NOMO-1 treated with dmso at 0.1 percent for 144 hours (cell line): ENCODE measurements around the gene CAMK1D.
"Not testable (repeated sequence)": the region's sequence is repeated elsewhere in the genome, so short reads cannot be mapped to it uniquely, and the experiment has no call there.

Experiments used
- DNase-seq: peaks from one replicate; lab custom pipeline; 2025; ENCODE audit not compliant: unreplicated experiment; lab: John Stamatoyannopoulos, UW

CAMK1D gene

GRCh38 chr10:12710594-12711349 lies 361.4 kb downstream of the CAMK1D start:
- peak; percentile 65 for DNase-seq

GRCh38 chr10:12711350-12711708 lies 362.0 kb downstream of the CAMK1D start:
- DNase-seq, result no peak

GRCh38 chr10:12712293-12712983 lies 363.1 kb downstream of the CAMK1D start:
- no peak for DNase-seq

GRCh38 chr10:12712984-12713316 lies 363.6 kb downstream of the CAMK1D start:
- not testable (repeated sequence) for DNase-seq

- no peak for DNase-seq
Observed at GRCh38 chr10:12716042-12716441, 366.7 kb downstream of the CAMK1D start.

GRCh38 chr10:12717981-12718707 lies 368.8 kb downstream of the CAMK1D start:
- DNase-seq, result no peak

GRCh38 chr10:12719365-12719764 lies 370.0 kb downstream of the CAMK1D start:
- DNase-seq, result no peak

GRCh38 chr10:12720217-12720981 lies 371.1 kb downstream of the CAMK1D start:
- no peak for DNase-seq

- no peak for DNase-seq
Observed at GRCh38 chr10:12721334-12721733, 372.0 kb downstream of the CAMK1D start.

GRCh38 chr10:12723220-12723619 lies 373.9 kb downstream of the CAMK1D start:
- no peak for DNase-seq

- DNase-seq, result no peak
Observed at GRCh38 chr10:12724807-12725579, 375.6 kb downstream of the CAMK1D start.

GRCh38 chr10:12725580-12725888 lies 376.2 kb downstream of the CAMK1D start:
- DNase-seq, result not testable (repeated sequence)

- DNase-seq, result no peak
Observed at GRCh38 chr10:12726971-12727831, 377.9 kb downstream of the CAMK1D start.

- DNase-seq, result no peak
Observed at GRCh38 chr10:12727832-12728215, 378.5 kb downstream of the CAMK1D start.

GRCh38 chr10:12728494-12728893 lies 379.1 kb downstream of the CAMK1D start:
- DNase-seq, result no peak

- no peak for DNase-seq
Observed at GRCh38 chr10:12729885-12730284, 380.5 kb downstream of the CAMK1D start.

- no peak for DNase-seq
Observed at GRCh38 chr10:12730809-12731519, 381.6 kb downstream of the CAMK1D start.

- no peak for DNase-seq
Observed at GRCh38 chr10:12733271-12733670, 383.9 kb downstream of the CAMK1D start.

GRCh38 chr10:12735843-12736462 lies 386.6 kb downstream of the CAMK1D start:
- no peak for DNase-seq
